Cardiac muscle cell (in vitro differentiated cells and primary cell): Measurements from ENCODE around the gene KANSL3. TPM values are rescaled to one million over a fixed set of nuclear protein-coding genes. Genes with fewer than 3 reads are reported as not detected.

Experiments used
- DNase-seq, 2 donors: peaks; one replicate each; pipeline versions ENCODE4 v3.0.0 to v3.0.0-alpha.2; 2010 to 2017; ENCODE audit warnings: low read depth in 1 of 2, low spot score in 1 of 2
- H3K27ac ChIP-seq: fragments of 200-600 bp; sonication (generic); 2 replicates; pipeline ENCODE4 v1.5.1; 2016
- H3K27me3 ChIP-seq: fragments of 200-600 bp; sonication (generic); 2 replicates; pipeline ENCODE4 v1.6.0; 2016; ENCODE audit warnings: control low read depth
- H3K36me3 ChIP-seq: fragments of 200-600 bp; sonication (generic); 2 replicates; pipeline ENCODE4 v1.5.1; 2016; ENCODE audit warnings: control low read depth
- H3K4me1 ChIP-seq: fragments of 200-600 bp; sonication (generic); 2 replicates; pipeline ENCODE4 v1.8.1; 2017; ENCODE audit warnings: low read depth, mild to moderate bottlenecking, mixed run types
- H3K4me3 ChIP-seq: fragments of 200-600 bp; sonication (generic); 2 replicates; pipeline ENCODE4 v1.5.1; 2016; ENCODE audit warnings: mild to moderate bottlenecking
- H3K9me3 ChIP-seq: fragments of 200-600 bp; sonication (generic); 2 replicates; pipeline ENCODE4 v1.5.1; 2017; ENCODE audit warnings: low read depth, mild to moderate bottlenecking, control low read depth
- polyA plus RNA-seq: library from polyadenylated mRNA; unstranded; fragments of >200 nt; fragmentation: Nextera tagmentation; extraction: Ambion mirVana; gene quantifications from 2 replicates; pipeline ENCODE4 v1.2.1, GENCODE V29; 2016
- total RNA-seq: library from RNA; depleted of rRNA; stranded (reverse); fragments of >200 nt; gene quantifications from 2 replicates; pipeline ENCODE4 v1.2.3, GENCODE V29; 2016
- TF ChIP-seq, protein P1 (sequence below): IDR thresholded peaks from 2 replicates; pipeline ENCODE4 v1.5.1; 2012; ENCODE audit warnings: low read depth, mild to moderate bottlenecking, low read length

The KANSL3 gene
- 56.8 and 59.2 TPM in 2 replicates for total RNA-seq
- 40.4 and 41.9 TPM in 2 replicates for polyA plus RNA-seq

DNA sequence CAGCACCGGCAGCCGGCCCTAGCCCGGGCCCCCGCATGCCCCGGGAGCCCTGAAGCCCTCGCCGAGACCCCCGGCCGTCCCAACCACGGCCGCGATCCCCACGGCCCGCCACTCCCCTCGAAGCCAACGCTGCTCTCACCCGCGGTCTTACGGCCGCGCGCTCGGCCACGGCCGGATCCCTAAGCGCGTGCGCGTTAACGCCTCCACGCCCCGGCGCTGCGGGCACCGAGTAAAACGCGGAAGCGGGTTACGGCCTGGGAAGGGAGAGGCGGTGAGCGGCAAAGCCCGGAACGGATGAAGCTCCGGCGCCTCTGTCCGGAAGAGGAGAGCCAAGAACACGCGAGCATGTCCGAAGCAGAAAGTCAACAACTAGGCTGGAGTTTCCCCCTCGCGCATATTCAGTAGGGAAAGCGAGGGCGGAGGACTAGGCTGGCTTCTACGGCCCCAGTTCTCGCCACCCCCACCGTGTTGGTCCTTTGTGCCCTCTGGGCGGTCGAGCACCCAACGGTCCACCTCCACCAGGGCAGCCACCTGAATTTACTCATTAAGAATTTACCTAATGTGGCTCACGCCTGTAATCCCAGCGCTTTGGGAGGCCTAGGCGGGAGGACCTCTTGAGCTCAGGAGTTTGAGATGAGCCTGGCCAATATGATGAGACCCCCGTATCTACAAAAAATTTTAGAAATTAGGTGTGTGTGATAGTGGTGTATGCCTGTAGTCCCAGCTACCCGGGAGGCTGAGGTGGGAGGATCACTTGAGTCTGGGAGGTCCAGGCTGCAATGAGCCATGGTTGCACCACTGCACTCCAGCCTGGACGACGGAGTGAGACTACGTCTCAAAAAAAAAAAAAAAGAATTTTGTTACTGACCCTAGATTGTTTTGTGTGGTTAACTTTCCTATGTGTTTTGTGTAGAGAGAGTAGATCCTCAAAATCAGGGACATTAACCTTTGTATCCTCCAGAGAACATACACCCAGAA lies at the start of gene KANSL3:
Gene KANSL3, minus strand, starts transcription at position 169 of the 978 bp plus-strand sequence. CDS start 1,177 bp downstream, outside the sequence.
- H3K27ac ChIP-seq, result peak within 1 kb of the TSS; percentile 95

DNA sequence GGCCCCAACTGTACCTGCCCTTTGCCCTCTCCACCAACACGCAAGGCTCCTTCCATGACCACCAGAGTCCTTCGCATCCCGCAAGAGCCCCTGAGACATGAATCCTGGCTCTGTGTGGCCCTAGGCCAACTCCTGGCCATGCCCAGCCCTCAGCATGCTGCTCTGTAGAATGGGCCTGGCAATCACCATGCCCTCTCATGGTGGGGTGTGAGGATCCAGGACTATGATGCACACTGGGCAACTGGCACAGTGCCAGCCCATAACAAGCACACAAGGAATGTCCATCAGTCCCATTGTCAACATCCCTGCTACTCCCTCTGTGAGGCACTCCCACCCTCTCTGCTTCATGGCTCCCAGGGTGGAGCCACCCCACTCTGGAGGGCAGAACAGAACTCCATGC lies 49.2 kb upstream of the KANSL3 start:
- TF ChIP-seq, protein P1, sequence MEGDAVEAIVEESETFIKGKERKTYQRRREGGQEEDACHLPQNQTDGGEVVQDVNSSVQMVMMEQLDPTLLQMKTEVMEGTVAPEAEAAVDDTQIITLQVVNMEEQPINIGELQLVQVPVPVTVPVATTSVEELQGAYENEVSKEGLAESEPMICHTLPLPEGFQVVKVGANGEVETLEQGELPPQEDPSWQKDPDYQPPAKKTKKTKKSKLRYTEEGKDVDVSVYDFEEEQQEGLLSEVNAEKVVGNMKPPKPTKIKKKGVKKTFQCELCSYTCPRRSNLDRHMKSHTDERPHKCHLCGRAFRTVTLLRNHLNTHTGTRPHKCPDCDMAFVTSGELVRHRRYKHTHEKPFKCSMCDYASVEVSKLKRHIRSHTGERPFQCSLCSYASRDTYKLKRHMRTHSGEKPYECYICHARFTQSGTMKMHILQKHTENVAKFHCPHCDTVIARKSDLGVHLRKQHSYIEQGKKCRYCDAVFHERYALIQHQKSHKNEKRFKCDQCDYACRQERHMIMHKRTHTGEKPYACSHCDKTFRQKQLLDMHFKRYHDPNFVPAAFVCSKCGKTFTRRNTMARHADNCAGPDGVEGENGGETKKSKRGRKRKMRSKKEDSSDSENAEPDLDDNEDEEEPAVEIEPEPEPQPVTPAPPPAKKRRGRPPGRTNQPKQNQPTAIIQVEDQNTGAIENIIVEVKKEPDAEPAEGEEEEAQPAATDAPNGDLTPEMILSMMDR, result no peak
- Histone ChIP-seq H3K9me3 (no peaks in the 10 kb centered on the region), H3K27me3 (no peaks in the 10 kb centered on the region), H3K4me3 (no peak overlapping the region), H3K36me3 (no peaks in the 10 kb centered on the region), H3K27ac (no peak overlapping the region), H3K4me1 (peaks cover 14% of the 10 kb centered on the region)
- no peak for DNase-seq

More for the DNA sequence above, at the start of gene KANSL3:
- H3K36me3 ChIP-seq, result peaks cover 4% of the 10 kb centered on the region
- no peaks in the 10 kb centered on the region for H3K27me3 ChIP-seq
- H3K4me3 ChIP-seq, result peak within 1 kb of the TSS; percentile 51
- H3K4me1 ChIP-seq, result peaks cover 13% of the 10 kb centered on the region
- TF ChIP-seq, protein P1, result no peak
- no peaks in the 10 kb centered on the region for H3K9me3 ChIP-seq
- DNase-seq, result peak; percentile 96 to 98

- DNase-seq, result peak; percentile 64 to 73
- TF ChIP-seq, protein P1, result peak; percentile 2
- peak overlapping the region; percentile 32 for H3K27ac ChIP-seq
- no peak overlapping the region for H3K4me3 ChIP-seq
- no peaks in the 10 kb centered on the region for H3K36me3 ChIP-seq
- H3K9me3 ChIP-seq, result no peaks in the 10 kb centered on the region
- no peaks in the 10 kb centered on the region for H3K27me3 ChIP-seq
- H3K4me1 ChIP-seq, result peaks cover 14% of the 10 kb centered on the region
Observed at GRCh38 chr2:96685577-96686459, 47.7 kb upstream of the KANSL3 start.

GRCh38 chr2:96684883-96685576 lies 46.9 kb upstream of the KANSL3 start:
- no peak overlapping the region for H3K4me3 ChIP-seq
- TF ChIP-seq, protein P1, result no peak
- no peaks in the 10 kb centered on the region for H3K36me3 ChIP-seq
- DNase-seq, result peak; percentile 29 to 47
- H3K27me3 ChIP-seq, result no peaks in the 10 kb centered on the region
- H3K9me3 ChIP-seq, result no peaks in the 10 kb centered on the region
- peaks cover 14% of the 10 kb centered on the region for H3K4me1 ChIP-seq
- H3K27ac ChIP-seq, result peak overlapping the region; percentile 32
